ENCODE results near the gene CADM4.
A peak's percentile ranks its signal among the peaks of the same experiment; 100 is the strongest.

CADM4 gene

GRCh38 chr19:43578787-43579186, 60.9 kb downstream of the CADM4 start:
- DNase-seq, result no peak

- DNase-seq, result no peak
These were observed 63.4 kb downstream of the CADM4 start for GRCh38 chr19:43575955-43576878.

GRCh38 chr19:43575156-43575950, 64.3 kb downstream of the CADM4 start, which contains the start of the genes PINLYP and XRCC1:
PINLYP (plus strand) TSS chr19:43575801; CDS start chr19:43577192, 1,391 bp downstream.
XRCC1 (minus strand) TSS chr19:43575527; CDS start chr19:43575458, 69 bp downstream.
- peak; percentile 96 for DNase-seq

- peak; percentile 41 for DNase-seq
These were observed 65.1 kb downstream of the CADM4 start for GRCh38 chr19:43574424-43575155.

Measured in kidney glomerular epithelial cell (primary cell).